B cell (primary cell): Measurements from ENCODE around the gene ANKRD44. TPM values are rescaled to one million over a fixed set of nuclear protein-coding genes. Genes with fewer than 3 reads are reported as not detected.
"Not testable (repeated sequence)": the region's sequence is repeated elsewhere in the genome, so short reads cannot be mapped to it uniquely, and the experiment has no call there.

Experiments used
- ATAC-seq: fragments of 200-7000 bp; cut with Tn5 transposase; one replicate; pipeline ENCODE4 v1.10.0; 2021; ENCODE audit warnings: low read depth, mild to moderate bottlenecking, moderate number of reproducible peaks, moderate library complexity
- CTCF ChIA-PET: fragments of 350-600 bp; sonication (Branson Sonifier 250); formaldehyde crosslinking; loops from one replicate; lab custom pipeline; 2021; ENCODE audit warnings: antibody characterized with exemption, inconsistent platforms; lab: Charles Lee
- POLR2A ChIA-PET: fragments of 350-600 bp; sonication (Branson Sonifier 250); formaldehyde crosslinking; loops from one replicate; lab custom pipeline; 2021; ENCODE audit warnings: antibody characterized with exemption; lab: Charles Lee
- DNase-seq: peaks from one replicate; pipeline ENCODE4 v3.0.0; 2013
- H2AFZ ChIP-seq: 2 replicates; pipeline ENCODE4 v1.6.1; 2012; ENCODE audit warnings: mild to moderate bottlenecking, low read depth, low read length; ENCODE audit not compliant: insufficient read depth, poor library complexity, severe bottlenecking
- H3K27ac ChIP-seq, 2 donors: 1 replicate in 1 of 2; 2 replicates in 1 of 2; pipeline ENCODE4 v1.5.1; 2012 to 2013; ENCODE audit warnings: low read length in 2 of 2, mild to moderate bottlenecking in 2 of 2, moderate library complexity in 1 of 2
- H3K27me3 ChIP-seq, 4 experiments: fragments of 200-600 bp in 1 of 4; sonication (generic) in 1 of 4; replicated peaks in 1 of 4; 1 replicate in 2 of 4; 2 replicates in 2 of 4; pipeline versions ENCODE4 v1.6.1 to v1.7.0; 2013 to 2016; ENCODE audit warnings: low read length in 3 of 4, mild to moderate bottlenecking in 2 of 4, mixed read lengths in 1 of 4, moderate library complexity in 1 of 4; ENCODE audit not compliant: insufficient read depth in 4 of 4, control insufficient read depth in 3 of 4; ENCODE audit errors: control extremely low read depth in 1 of 4
- H3K36me3 ChIP-seq, 2 experiments: replicated peaks in 1 of 2; 1 replicate in 1 of 2; 2 replicates in 1 of 2; pipeline versions ENCODE4 v1.6.1 to v1.7.1; 2013; ENCODE audit warnings: low read length in 1 of 2; ENCODE audit not compliant: insufficient read depth in 2 of 2, control insufficient read depth in 1 of 2; ENCODE audit errors: control extremely low read depth in 1 of 2, extremely low read depth in 1 of 2
- H3K4me1 ChIP-seq, 2 donors: fragments of 200-600 bp in 1 of 2; sonication (generic) in 1 of 2; 1 replicate in 1 of 2; 2 replicates in 1 of 2; pipeline versions ENCODE4 v1.5.1 to v1.6.1; 2013 to 2017; ENCODE audit warnings: low read length in 2 of 2; ENCODE audit not compliant: control insufficient read depth in 2 of 2, insufficient read depth in 2 of 2
- H3K4me2 ChIP-seq: replicated peaks from 2 replicates; pipeline ENCODE3; 2012; ENCODE audit warnings: mild to moderate bottlenecking, low read depth, low read length; ENCODE audit not compliant: poor library complexity, severe bottlenecking
- H3K4me3 ChIP-seq, 5 experiments: fragments of 200-600 bp in 1 of 5; sonication (generic) in 1 of 5; 1 replicate in 3 of 5; 2 replicates in 2 of 5; pipeline versions ENCODE4 v1.5.1 to v1.7.0; 2011 to 2016; ENCODE audit warnings: low read length in 4 of 5, mild to moderate bottlenecking in 4 of 5, low read depth in 2 of 5, control low read depth in 1 of 5, moderate library complexity in 1 of 5; ENCODE audit not compliant: insufficient read depth in 1 of 5; ENCODE audit errors: control extremely low read depth in 1 of 5, extremely low read depth in 1 of 5
- H3K79me2 ChIP-seq: fragments of 200-600 bp; sonication (generic); one replicate; pipeline ENCODE4 v1.6.0; 2016; ENCODE audit warnings: low read length; ENCODE audit not compliant: control insufficient read depth, insufficient read depth
- H3K9ac ChIP-seq: fragments of 200-600 bp; sonication (generic); 2 replicates; pipeline ENCODE4 v1.6.1; 2017; ENCODE audit warnings: mild to moderate bottlenecking, low read length, moderate library complexity
- H3K9me3 ChIP-seq, 3 donors: one replicate each; pipeline versions ENCODE4 v1.6.1 to v1.7.1; 2013; ENCODE audit warnings: low read length in 2 of 3; ENCODE audit not compliant: control insufficient read depth in 2 of 3, insufficient read depth in 1 of 3; ENCODE audit errors: control extremely low read depth in 1 of 3
- H4K20me1 ChIP-seq: 2 replicates; pipeline ENCODE4 v1.6.0; 2012; ENCODE audit warnings: mild to moderate bottlenecking, low read length; ENCODE audit not compliant: insufficient read depth, control insufficient read depth, poor library complexity, severe bottlenecking
- H3K27ac Mint-ChIP-seq: one replicate; pipeline ENCODE4 v1.8.0; 2021; ENCODE audit warnings: mixed read lengths
- H3K27me3 Mint-ChIP-seq: one replicate; pipeline ENCODE4 v1.8.0; 2021; ENCODE audit warnings: mixed read lengths
- H3K4me1 Mint-ChIP-seq: one replicate; pipeline ENCODE4 v1.8.0; 2021; ENCODE audit warnings: mixed read lengths
- H3K4me3 Mint-ChIP-seq: one replicate; pipeline ENCODE4 v1.8.0; 2021; ENCODE audit warnings: mixed read lengths
- H3K9me3 Mint-ChIP-seq: one replicate; pipeline ENCODE4 v1.8.0; 2022; ENCODE audit warnings: mixed read lengths; ENCODE audit not compliant: insufficient read depth
- EZH2 ChIP-seq: IDR thresholded peaks from 2 replicates; pipeline ENCODE4 v1.6.1; 2012; ENCODE audit warnings: borderline replicate concordance, low read depth, mild to moderate bottlenecking, moderate library complexity, low read length; ENCODE audit not compliant: insufficient read depth, poor library complexity, severe bottlenecking
- WGBS: methylation state at CpG from one replicate; pipeline ENCODE4 v1.1.5; 2013; ENCODE audit warnings: missing lambda C conversion rate; ENCODE audit not compliant: insufficient coverage; 5-methylcytosine and 5-hydroxymethylcytosine counted together
- intact Hi-C: fragments of 100-400 bp; cut with micrococcal nuclease; formaldehyde crosslinking; loops from one replicate; pipeline ENCODE4 v1.10.0; 2022
- polyA plus RNA-seq: library from polyadenylated mRNA; depleted of rRNA; stranded (reverse); fragments of >200 nt; gene quantifications from 2 replicates; pipeline ENCODE4 v1.2.3, GENCODE V29; 2012
- total RNA-seq, 2 donors: library from RNA; stranded (reverse); fragments of 120-200 nt in 1 of 2; gene quantifications; 1 replicate in 1 of 2; 2 replicates in 1 of 2; pipeline versions ENCODE4 v1.2.3 to v1.2.4, GENCODE V29; 2013 to 2022
- TF ChIP-seq, protein P1 (sequence below): fragments of 200-600 bp; IDR thresholded peaks from one replicate; pipeline ENCODE4 v1.8.0; 2022; ENCODE audit warnings: antibody characterized with exemption, mild to moderate bottlenecking

Gene ANKRD44
- total and polyA plus RNA-seq, 2 donors (not counting 1 experiment from before 2014, with no cell fraction given) = 92.6 to 457 TPM

DNA sequence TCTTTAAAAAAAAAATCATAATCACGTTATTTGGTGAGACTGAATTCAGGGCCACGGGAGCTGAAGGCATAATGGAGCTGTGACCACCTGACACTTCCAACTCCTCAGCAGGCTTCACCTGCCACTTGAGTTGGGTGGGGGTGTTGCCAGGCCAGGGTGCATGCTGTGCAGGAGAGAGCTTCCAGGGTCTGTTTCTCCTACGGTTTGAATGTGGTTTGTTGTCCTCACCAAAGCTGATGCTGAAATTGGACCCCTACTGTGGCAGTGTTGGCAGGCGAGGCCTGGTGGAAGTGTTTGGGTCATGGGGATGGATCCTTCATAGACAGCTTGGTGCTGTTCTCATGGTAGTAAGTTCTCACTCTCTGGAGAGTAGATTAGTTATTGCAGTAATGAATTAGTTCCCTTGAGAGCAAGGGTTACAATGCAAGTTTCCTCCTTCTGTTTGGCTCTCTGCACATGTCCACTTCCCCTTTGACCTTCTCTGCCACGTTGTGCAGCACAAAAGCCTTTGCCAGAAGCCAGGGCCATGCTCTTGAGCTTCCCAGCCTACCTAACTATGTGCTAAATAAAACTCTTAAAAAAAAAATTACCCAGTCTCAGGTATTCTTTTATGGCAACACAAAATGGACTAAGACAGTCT, 38.3 kb upstream of the ANKRD44 start:
- Histone ChIP-seq H3K27ac (no peak overlapping the region), H3K4me3 (no peak overlapping the region), H3K4me2 (no peak overlapping the region), H3K79me2 (no peaks in the 10 kb centered on the region), H3K36me3 (no peaks in the 10 kb centered on the region), H4K20me1 (no peaks in the 10 kb centered on the region), H2AFZ (no peak overlapping the region), H3K4me1 (no peaks in the 10 kb centered on the region), H3K9ac (no peak overlapping the region), H3K27me3 (no peaks in the 10 kb centered on the region), H3K9me3 (no peaks in the 10 kb centered on the region)
- DNase-seq (no peak), ATAC-seq (no peak)
- TF ChIP-seq EZH2 = no peak
- TF ChIP-seq, protein P1, sequence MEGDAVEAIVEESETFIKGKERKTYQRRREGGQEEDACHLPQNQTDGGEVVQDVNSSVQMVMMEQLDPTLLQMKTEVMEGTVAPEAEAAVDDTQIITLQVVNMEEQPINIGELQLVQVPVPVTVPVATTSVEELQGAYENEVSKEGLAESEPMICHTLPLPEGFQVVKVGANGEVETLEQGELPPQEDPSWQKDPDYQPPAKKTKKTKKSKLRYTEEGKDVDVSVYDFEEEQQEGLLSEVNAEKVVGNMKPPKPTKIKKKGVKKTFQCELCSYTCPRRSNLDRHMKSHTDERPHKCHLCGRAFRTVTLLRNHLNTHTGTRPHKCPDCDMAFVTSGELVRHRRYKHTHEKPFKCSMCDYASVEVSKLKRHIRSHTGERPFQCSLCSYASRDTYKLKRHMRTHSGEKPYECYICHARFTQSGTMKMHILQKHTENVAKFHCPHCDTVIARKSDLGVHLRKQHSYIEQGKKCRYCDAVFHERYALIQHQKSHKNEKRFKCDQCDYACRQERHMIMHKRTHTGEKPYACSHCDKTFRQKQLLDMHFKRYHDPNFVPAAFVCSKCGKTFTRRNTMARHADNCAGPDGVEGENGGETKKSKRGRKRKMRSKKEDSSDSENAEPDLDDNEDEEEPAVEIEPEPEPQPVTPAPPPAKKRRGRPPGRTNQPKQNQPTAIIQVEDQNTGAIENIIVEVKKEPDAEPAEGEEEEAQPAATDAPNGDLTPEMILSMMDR = no peak
- intact Hi-C loops = no loop called here
- Mint-ChIP-seq H3K4me3 (no peak overlapping the region), H3K9me3 (no peaks in the 10 kb centered on the region), H3K27me3 (no peaks in the 10 kb centered on the region), H3K4me1 (no peaks in the 10 kb centered on the region), H3K27ac (no peak overlapping the region)
- POLR2A ChIA-PET = no interaction called here
- 44% methylated on average over 3 of the region's 5 CpGs for WGBS
- CTCF ChIA-PET = no interaction called here

DNA sequence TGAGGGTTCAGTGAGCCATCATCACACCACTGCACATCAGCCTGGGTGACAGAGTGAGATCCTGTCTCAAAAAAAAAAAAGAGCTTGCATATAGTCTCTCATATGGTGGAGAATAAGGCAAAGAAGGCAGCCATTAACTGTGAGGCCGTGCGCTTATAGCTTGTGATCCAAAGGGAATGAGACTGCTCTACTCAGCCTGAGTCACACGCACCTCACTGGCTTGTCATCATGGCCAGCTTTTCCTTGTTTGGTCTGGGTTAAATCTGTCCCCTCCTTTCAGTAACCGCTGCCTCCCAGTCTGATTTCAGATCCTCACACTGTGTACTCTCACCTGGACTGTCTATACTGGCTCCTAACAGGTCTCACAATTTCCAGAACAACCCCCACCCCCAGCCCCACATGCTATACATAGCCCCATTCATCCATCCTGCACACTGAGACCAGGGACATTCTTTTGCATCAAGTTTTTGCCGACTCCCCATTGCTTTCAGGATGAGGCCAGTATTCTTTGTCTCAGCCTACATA, 35.3 kb upstream of the ANKRD44 start:
- intact Hi-C loops = no loop called here
- Histone ChIP-seq H3K4me2 (no peak overlapping the region), H3K79me2 (no peaks in the 10 kb centered on the region), H3K36me3 (no peaks in the 10 kb centered on the region), H3K4me1 (no peaks in the 10 kb centered on the region), H4K20me1 (no peaks in the 10 kb centered on the region), H3K9ac (no peak overlapping the region), H3K4me3 (no peak overlapping the region), H3K27me3 (no peaks in the 10 kb centered on the region), H3K27ac (no peak overlapping the region), H2AFZ (no peak overlapping the region), H3K9me3 (no peaks in the 10 kb centered on the region)
- 98% methylated on average over 5 of the region's 5 CpGs for WGBS
- no peaks in the 10 kb centered on the region for H3K27me3 Mint-ChIP-seq
- no peak for ATAC-seq
- POLR2A ChIA-PET = no interaction called here
- no peak overlapping the region for H3K27ac Mint-ChIP-seq
- no peak overlapping the region for H3K4me3 Mint-ChIP-seq
- CTCF ChIA-PET = no interaction called here
- no peak for DNase-seq
- TF ChIP-seq, protein P1 = no peak
- TF ChIP-seq EZH2 = no peak
- H3K4me1 Mint-ChIP-seq = no peaks in the 10 kb centered on the region
- H3K9me3 Mint-ChIP-seq = no peaks in the 10 kb centered on the region

DNA sequence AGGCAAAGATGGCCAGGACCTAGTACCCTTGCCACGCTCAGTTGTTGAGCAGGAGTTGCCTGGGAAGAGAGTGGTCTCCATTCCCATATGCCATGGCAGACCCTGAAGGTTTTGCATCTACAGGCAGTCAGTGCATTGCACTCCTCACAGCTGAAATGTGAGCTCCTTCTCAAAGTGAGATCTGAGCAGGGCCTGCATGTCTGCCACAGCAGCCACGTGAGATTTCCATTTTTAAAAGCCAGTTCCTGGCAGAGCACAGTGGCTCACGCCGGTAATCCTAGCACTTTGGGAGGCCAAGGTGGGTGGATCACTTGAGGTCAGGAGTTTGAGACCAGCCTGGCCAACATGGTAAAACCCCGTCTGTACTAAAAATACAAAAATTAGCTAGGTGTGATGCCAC, 33.4 kb upstream of the ANKRD44 start:
- H3K9me3 ChIP-seq, H4K20me1 ChIP-seq, H3K4me1 ChIP-seq, ATAC-seq, H3K4me3 Mint-ChIP-seq, H3K4me1 Mint-ChIP-seq, H3K27ac ChIP-seq, POLR2A ChIA-PET, H3K4me3 ChIP-seq, H3K9me3 Mint-ChIP-seq, H2AFZ ChIP-seq, H3K79me2 ChIP-seq, H3K9ac ChIP-seq, intact Hi-C loops, H3K27ac Mint-ChIP-seq, DNase-seq, H3K36me3 ChIP-seq, CTCF ChIA-PET, H3K4me2 ChIP-seq, H3K27me3 ChIP-seq, H3K27me3 Mint-ChIP-seq: not testable (repeated sequence)
- 100% methylated on average over 2 of the region's 5 CpGs for WGBS
